IMR-90 (cell line): ENCODE measurements around the gene ASB9. TPM values are rescaled to one million over a fixed set of nuclear protein-coding genes. Genes with fewer than 3 reads are reported as not detected.

Source experiments
- ATAC-seq: fragments of 200-7000 bp; cut with Tn5 transposase; 2 replicates; pipeline ENCODE4 v1.9.1; 2020; ENCODE audit warnings: low read depth, mild to moderate bottlenecking, moderate library complexity
- BruUV-seq: library from RNA; stranded (reverse); fragments of 400-500 nt; replicated peaks from 2 replicates; lab custom pipeline; 2021; lab: Mats Ljungman, UMichigan
- CTCF ChIA-PET: fragments of 300-600 bp; formaldehyde crosslinking; extraction: SDS; loops from one replicate; lab custom pipeline; 2021; ENCODE audit warnings: antibody characterized with exemption; lab: Yijun Ruan, JAX
- POLR2A ChIA-PET: fragments of 300-600 bp; sonication (Branson Sonifier 250); formaldehyde crosslinking; loops from one replicate; lab custom pipeline; 2022; ENCODE audit warnings: antibody characterized with exemption; ENCODE audit not compliant: unreplicated experiment; lab: Charles Lee
- DNase-seq: peaks from one replicate; pipeline ENCODE4 v3.0.0; 2013
- H2AFZ ChIP-seq: replicated peaks from 2 replicates; pipeline ENCODE3; 2013; ENCODE audit warnings: low read length, mild to moderate bottlenecking; ENCODE audit not compliant: poor library complexity
- H2AK5ac ChIP-seq: 2 replicates; pipeline ENCODE4 v1.6.1; 2013; ENCODE audit warnings: low read depth, low read length, inconsistent platforms
- H2AK9ac ChIP-seq: replicated peaks from 2 replicates; pipeline ENCODE3; 2013; ENCODE audit warnings: mild to moderate bottlenecking, low read depth, low read length, moderate library complexity; ENCODE audit not compliant: poor library complexity
- H2BK120ac ChIP-seq: 2 replicates; pipeline ENCODE4 v1.6.1; 2013; ENCODE audit warnings: low read depth, low read length, inconsistent platforms
- H2BK15ac ChIP-seq: 3 replicates; pipeline ENCODE4 v1.6.1; 2013; ENCODE audit warnings: low read depth, low read length, inconsistent platforms
- H2BK20ac ChIP-seq: 2 replicates; pipeline ENCODE4 v1.6.1; 2013; ENCODE audit warnings: low read depth, mild to moderate bottlenecking, inconsistent platforms, low read length, moderate library complexity
- H2BK5ac ChIP-seq: 2 replicates; pipeline ENCODE4 v1.6.1; 2013; ENCODE audit warnings: mild to moderate bottlenecking, low read depth, low read length, inconsistent platforms; ENCODE audit not compliant: poor library complexity, severe bottlenecking
- H3K14ac ChIP-seq: replicated peaks from 2 replicates; pipeline ENCODE4 v1.6.1; 2013; ENCODE audit warnings: low read depth, low read length, inconsistent platforms
- H3K18ac ChIP-seq: 2 replicates; pipeline ENCODE4 v1.6.1; 2013; ENCODE audit warnings: low read depth, low read length, control low read depth
- H3K23ac ChIP-seq: 2 replicates; pipeline ENCODE4 v1.6.1; 2013; ENCODE audit warnings: low read depth, low read length, inconsistent platforms
- H3K27ac ChIP-seq: 2 replicates; pipeline ENCODE4 v1.5.1; 2013; ENCODE audit warnings: mild to moderate bottlenecking, control low read depth, low read length; ENCODE audit not compliant: insufficient read depth
- H3K27me3 ChIP-seq: 2 replicates; pipeline ENCODE4 v1.6.1; 2013; ENCODE audit warnings: low read length; ENCODE audit not compliant: control insufficient read depth, insufficient read depth
- H3K36me3 ChIP-seq: 2 replicates; pipeline ENCODE4 v1.6.1; 2013; ENCODE audit warnings: low read length, mixed read lengths; ENCODE audit not compliant: control insufficient read depth, insufficient read depth
- H3K4ac ChIP-seq: 2 replicates; pipeline ENCODE4 v1.6.1; 2013; ENCODE audit warnings: low read depth, low read length, inconsistent platforms
- H3K4me1 ChIP-seq: 2 replicates; pipeline ENCODE4 v1.6.1; 2013; ENCODE audit warnings: low read length, mixed read lengths; ENCODE audit not compliant: control insufficient read depth, insufficient read depth
- H3K4me2 ChIP-seq: 2 replicates; pipeline ENCODE4 v1.6.1; 2013; ENCODE audit warnings: low read depth, mild to moderate bottlenecking, control low read depth, low read length, moderate library complexity
- H3K4me3 ChIP-seq: 2 replicates; pipeline ENCODE4 v1.5.1; 2013; ENCODE audit warnings: low read depth, mild to moderate bottlenecking, control low read depth, low read length, moderate library complexity; ENCODE audit not compliant: insufficient read depth
- H3K56ac ChIP-seq: 2 replicates; pipeline ENCODE4 v1.6.1; 2013; ENCODE audit warnings: low read length, inconsistent platforms; ENCODE audit not compliant: insufficient read depth; ENCODE audit errors: extremely low read depth
- H3K79me1 ChIP-seq, 2 experiments: 2 replicates each; pipeline ENCODE4 v1.6.1; 2013; ENCODE audit warnings: low read length in 2 of 2, inconsistent platforms in 1 of 2, low read depth in 1 of 2
- H3K9ac ChIP-seq: 2 replicates; pipeline ENCODE4 v1.6.1; 2013; ENCODE audit warnings: low read depth, low read length, control low read depth
- H3K9me1 ChIP-seq: 2 replicates; pipeline ENCODE4 v1.6.1; 2013; ENCODE audit warnings: low read length, inconsistent platforms; ENCODE audit not compliant: insufficient read depth
- H3K9me3 ChIP-seq: 2 replicates; pipeline ENCODE4 v1.6.1; 2013; ENCODE audit warnings: low read length; ENCODE audit not compliant: control insufficient read depth, insufficient read depth
- H4K20me1 ChIP-seq: 2 replicates; pipeline ENCODE4 v1.6.1; 2013; ENCODE audit warnings: low read length, inconsistent platforms; ENCODE audit not compliant: insufficient read depth
- H4K5ac ChIP-seq: 2 replicates; pipeline ENCODE4 v1.6.1; 2013; ENCODE audit warnings: mild to moderate bottlenecking, low read depth, low read length, control low read depth
- H4K8ac ChIP-seq, 2 experiments: 2 replicates each; pipeline ENCODE4 v1.6.1; 2013; ENCODE audit warnings: low read depth in 2 of 2, low read length in 2 of 2, control low read depth in 1 of 2, inconsistent platforms in 1 of 2
- H4K91ac ChIP-seq: 2 replicates; pipeline ENCODE4 v1.6.1; 2013; ENCODE audit warnings: low read depth, low read length, inconsistent platforms; ENCODE audit not compliant: insufficient read depth
- BHLHE40 ChIP-seq: fragments of 150-350 bp; IDR thresholded peaks from 2 replicates; pipeline ENCODE4 v1.6.1; 2016; ENCODE audit warnings: mild to moderate bottlenecking, low read depth, low read length
- CEBPB ChIP-seq: IDR thresholded peaks from 2 replicates; pipeline ENCODE4 v1.6.1; 2012; ENCODE audit warnings: low read depth, low read length, improper control_type of control experiment
- CHD1 ChIP-seq: IDR thresholded peaks from 2 replicates; pipeline ENCODE4 v1.6.1; 2012; ENCODE audit warnings: low read depth, low read length, improper control_type of control experiment
- CTCF ChIP-seq: conservative IDR thresholded peaks from 2 replicates; pipeline ENCODE4 v1.5.1; 2012; ENCODE audit warnings: mild to moderate bottlenecking, low read depth, low read length, improper control_type of control experiment
- ELK1 ChIP-seq: fragments of 150-350 bp; IDR thresholded peaks from 2 replicates; pipeline ENCODE4 v1.6.1; 2016; ENCODE audit warnings: low read depth, mild to moderate bottlenecking, low read length, moderate library complexity, borderline replicate concordance
- FOS ChIP-seq: fragments of 150-350 bp; IDR thresholded peaks from 2 replicates; pipeline ENCODE4 v1.6.1; 2016; ENCODE audit warnings: low read depth, low read length
- MAFK ChIP-seq: IDR thresholded peaks from 2 replicates; pipeline ENCODE4 v1.6.1; 2012; ENCODE audit warnings: low read depth, low read length, improper control_type of control experiment
- MAZ ChIP-seq: IDR thresholded peaks from 2 replicates; pipeline ENCODE4 v1.6.1; 2012; ENCODE audit warnings: low read depth, mild to moderate bottlenecking, low read length, improper control_type of control experiment, moderate library complexity, borderline replicate concordance
- MXI1 ChIP-seq: IDR thresholded peaks from 2 replicates; pipeline ENCODE4 v1.6.1; 2012; ENCODE audit warnings: low read depth, mild to moderate bottlenecking, low read length, moderate library complexity, borderline replicate concordance
- NFE2L2 ChIP-seq: fragments of 150-350 bp; IDR thresholded peaks from 2 replicates; pipeline ENCODE4 v1.6.1; 2016; ENCODE audit warnings: low read depth, mild to moderate bottlenecking, low read length
- POLR2A ChIP-seq: IDR thresholded peaks from 2 replicates; pipeline ENCODE4 v1.6.1; 2012; ENCODE audit warnings: mild to moderate bottlenecking, low read depth, low read length
- RAD21 ChIP-seq: IDR thresholded peaks from 2 replicates; pipeline ENCODE4 v1.6.1; 2012; ENCODE audit warnings: low read length, improper control_type of control experiment
- RCOR1 ChIP-seq: IDR thresholded peaks from 2 replicates; pipeline ENCODE4 v1.6.1; 2012; ENCODE audit warnings: mild to moderate bottlenecking, low read length, improper control_type of control experiment; ENCODE audit not compliant: insufficient replicate concordance
- RFX5 ChIP-seq: IDR thresholded peaks from 2 replicates; pipeline ENCODE4 v1.8.0; 2012; ENCODE audit warnings: low read depth, mild to moderate bottlenecking, low read length, moderate library complexity
- SMC3 ChIP-seq: fragments of 150-350 bp; IDR thresholded peaks from 2 replicates; pipeline ENCODE4 v1.6.1; 2016; ENCODE audit warnings: low read depth, mild to moderate bottlenecking, antibody characterized with exemption, low read length, moderate library complexity
- USF2 ChIP-seq: fragments of 150-350 bp; IDR thresholded peaks from 2 replicates; pipeline ENCODE4 v1.6.1; 2017; ENCODE audit warnings: mild to moderate bottlenecking, antibody characterized with exemption, low read length, low read depth
- WGBS, 2 experiments: methylation state at CpG; one replicate each; pipeline versions ENCODE4 v1.1.5 to v1.1.7; 2013; ENCODE audit warnings: missing lambda C conversion rate in 2 of 2; ENCODE audit not compliant: insufficient read length in 1 of 2; ENCODE audit errors: extremely low coverage in 2 of 2; 5-methylcytosine and 5-hydroxymethylcytosine counted together
- dilution Hi-C: fragments of 300-500 bp; cut with HindIII; formaldehyde crosslinking; loops from one replicate; pipeline ENCODE4 v1.14.3; 2018; ENCODE audit warnings: low sequenced_read_pairs; ENCODE audit not compliant: unreplicated experiment
- in situ Hi-C: fragments of 300-500 bp; cut with MboI; formaldehyde crosslinking; loops from 3 replicates; pipeline ENCODE4 v1.14.3; 2019; ENCODE audit warnings: low sequenced_read_pairs, inconsistent platforms, mixed read lengths
- intact Hi-C: fragments of 100-400 bp; cut with micrococcal nuclease; formaldehyde crosslinking; loops from 2 replicates; pipeline ENCODE4 v1.10.0; 2022
- polyA plus RNA-seq, 3 experiments: library from polyadenylated mRNA; depleted of rRNA; stranded (reverse); fragments of >200 nt; gene quantifications; 2 replicates each; pipeline ENCODE4 v1.2.3, GENCODE V29; 2012; ENCODE audit warnings: low replicate concordance in 1 of 3
- total RNA-seq: library from RNA; depleted of rRNA; stranded (reverse); fragments of >200 nt; gene quantifications from 2 replicates; pipeline ENCODE4 v1.2.3, GENCODE V29; 2012

ASB9 gene
- total and polyA plus RNA-seq, 2 of the 4 experiments (the other 2 are of a cell fraction): 0.15 to 0.36 TPM

- intact Hi-C loops (no loop called here), in situ Hi-C loops (no loop called here), dilution Hi-C loops (no loop called here)
- ChIA-PET POLR2A (no interaction called here), CTCF (interaction anchor here (0.6 to 0.9 kb wide), 2 partner anchors 8 to 202 kb away, joined by 3 read pairs; no protein-coding TSS in a partner anchor)
- no peak overlapping the region for H4K5ac ChIP-seq
- no peaks in the 10 kb centered on the region for H3K9me1 ChIP-seq
- H2BK120ac ChIP-seq: no peak overlapping the region
- H2BK5ac ChIP-seq: no peak overlapping the region
- H2AK9ac ChIP-seq: no peak overlapping the region
- H3K27me3 ChIP-seq: no peaks in the 10 kb centered on the region
- H3K27ac ChIP-seq: no peak overlapping the region
- H2AFZ ChIP-seq: no peak overlapping the region
- no TSS peak for BruUV-seq
- H3K23ac ChIP-seq: no peak overlapping the region
- no peak overlapping the region for H3K9ac ChIP-seq
- no peaks in the 10 kb centered on the region for H4K20me1 ChIP-seq
- DNase-seq (no peak), ATAC-seq (no peak)
- H3K4me2 ChIP-seq: no peak overlapping the region
- no peak overlapping the region for H3K18ac ChIP-seq
- H2AK5ac ChIP-seq: no peak overlapping the region
- H2BK20ac ChIP-seq: no peak overlapping the region
- H3K36me3 ChIP-seq: no peaks in the 10 kb centered on the region
- no peak overlapping the region for H4K8ac ChIP-seq
- no peak overlapping the region for H3K4me3 ChIP-seq
- no peak overlapping the region for H3K4ac ChIP-seq
- no peak overlapping the region for H4K91ac ChIP-seq
- no peaks in the 10 kb centered on the region for H3K4me1 ChIP-seq
- no peaks in the 10 kb centered on the region for H3K79me1 ChIP-seq
- no peak overlapping the region for H3K14ac ChIP-seq
- no peak overlapping the region for H3K56ac ChIP-seq
- no peak overlapping the region for H2BK15ac ChIP-seq
- TF ChIP-seq USF2 (no peak), POLR2A (no peak), CEBPB (no peak), BHLHE40 (no peak), MAZ (no peak), MXI1 (no peak), FOS (no peak), ELK1 (no peak), CHD1 (no peak), SMC3 (no peak), CTCF (no peak), RFX5 (no peak), RCOR1 (no peak), NFE2L2 (no peak), RAD21 (no peak), MAFK (no peak)
- 60% methylated on average over 1 of the region's 2 CpGs; no CpG with 5 or more reads in 1 of the 2 experiments for WGBS, 2 experiments
- no peaks in the 10 kb centered on the region for H3K9me3 ChIP-seq
Measured at GRCh38 chrX:15202454-15203177, 67.3 kb downstream of the ASB9 start.
